GM19351 (cell line): ENCODE measurements around the gene SPECC1.
"Not testable (repeated sequence)": the region's sequence is repeated elsewhere in the genome, so short reads cannot be mapped to it uniquely, and the experiment has no call there.

Experiments
- ATAC-seq: cut with Tn5 transposase; IDR thresholded peaks from one replicate; pipeline ENCODE4 v1.9.1; 2021; ENCODE audit warnings: mild to moderate bottlenecking, moderate library complexity; ENCODE audit not compliant: unreplicated experiment

SPECC1 gene

GRCh38 chr17:20158580-20158979 is 149.4 kb downstream of the SPECC1 start:
- ATAC-seq = no peak

GRCh38 chr17:20159406-20160069 is 150.4 kb downstream of the SPECC1 start:
- no peak for ATAC-seq

- ATAC-seq = not testable (repeated sequence)
Measured at GRCh38 chr17:20165516-20165915, 156.4 kb downstream of the SPECC1 start.

- no peak for ATAC-seq
Measured at GRCh38 chr17:20170085-20170484, 160.9 kb downstream of the SPECC1 start.

- ATAC-seq = no peak
Measured at GRCh38 chr17:20171741-20172365, 162.7 kb downstream of the SPECC1 start.

- no peak for ATAC-seq
Measured at GRCh38 chr17:20172376-20172775, 163.2 kb downstream of the SPECC1 start.

- ATAC-seq = no peak
Measured at GRCh38 chr17:20173091-20173490, 163.9 kb downstream of the SPECC1 start.

- ATAC-seq = no peak
Measured at GRCh38 chr17:20174588-20175265, 165.6 kb downstream of the SPECC1 start.

- no peak for ATAC-seq
Measured at GRCh38 chr17:20179041-20179440, 169.9 kb downstream of the SPECC1 start.

- ATAC-seq = no peak
Measured at GRCh38 chr17:20180661-20181060, 171.5 kb downstream of the SPECC1 start.

GRCh38 chr17:20184181-20184580 is 175.0 kb downstream of the SPECC1 start:
- no peak for ATAC-seq

GRCh38 chr17:20184977-20185619 is 175.9 kb downstream of the SPECC1 start:
- ATAC-seq = no peak

- ATAC-seq = no peak
Measured at GRCh38 chr17:20187049-20187448, 177.9 kb downstream of the SPECC1 start.

GRCh38 chr17:20189302-20189701 is 180.1 kb downstream of the SPECC1 start:
- no peak for ATAC-seq

- ATAC-seq = no peak
Measured at GRCh38 chr17:20189979-20190378, 180.8 kb downstream of the SPECC1 start.

GRCh38 chr17:20190605-20191004 is 181.4 kb downstream of the SPECC1 start:
- no peak for ATAC-seq

GRCh38 chr17:20191056-20191455 is 181.9 kb downstream of the SPECC1 start:
- ATAC-seq = no peak

GRCh38 chr17:20196286-20196685 is 187.1 kb downstream of the SPECC1 start:
- ATAC-seq = not testable (repeated sequence)

- ATAC-seq = no peak
Measured at GRCh38 chr17:20197272-20197926, 188.2 kb downstream of the SPECC1 start.

GRCh38 chr17:20200016-20200795 is 191.0 kb downstream of the SPECC1 start:
- no peak for ATAC-seq
